NT2/D1 (cell line): ENCODE measurements around the gene CKAP5.

Experiments used
- SUZ12 ChIP-seq: IDR thresholded peaks from 2 replicates; pipeline ENCODE4 v1.6.1; 2011; ENCODE audit not compliant: insufficient read length, insufficient read depth; ENCODE audit errors: extremely low read depth
- YY1 ChIP-seq: IDR thresholded peaks from 2 replicates; pipeline ENCODE4 v1.6.1; 2011; ENCODE audit not compliant: insufficient read length, insufficient read depth
- ZNF274 ChIP-seq: IDR thresholded peaks from 2 replicates; pipeline ENCODE4 v1.6.1; 2011; ENCODE audit warnings: mild to moderate bottlenecking, low read depth, low read length

DNA sequence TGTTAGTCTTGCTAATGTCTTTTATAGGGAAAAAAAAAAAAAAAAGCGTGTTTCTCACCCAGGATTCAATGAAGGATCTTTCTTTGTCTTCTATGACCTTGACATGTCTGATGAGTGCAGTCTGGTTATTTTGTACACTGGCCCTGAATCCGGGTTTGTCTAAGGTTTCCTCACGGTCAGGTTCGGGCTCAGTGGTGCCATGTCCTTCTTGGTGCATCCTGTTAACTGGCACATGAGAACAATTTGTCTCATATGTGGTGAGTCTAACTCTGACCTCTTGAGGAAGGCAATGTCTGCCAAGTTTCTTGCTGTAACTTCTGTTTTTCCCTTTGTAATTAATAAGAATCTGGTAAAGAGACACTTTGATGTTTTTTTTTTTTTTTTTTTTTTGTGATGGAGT is 114.5 kb downstream of the CKAP5 start:
- TF ChIP-seq SUZ12 (no peak), YY1 (no peak), ZNF274 (no peak)
